Neural cell (in vitro differentiated cells): ENCODE results near the gene ECE1. TPM values are rescaled to one million over a fixed set of nuclear protein-coding genes. Genes with fewer than 3 reads are reported as not detected.

Experiments used
- H2AFZ ChIP-seq: fragments of 200-600, 300-800 bp; sonication (generic), shearing (Covaris generic); 2 replicates; pipeline ENCODE4 v1.6.0; 2014; ENCODE audit warnings: low read depth, mild to moderate bottlenecking, antibody characterized with exemption, low read length, moderate library complexity
- H3F3A ChIP-seq: fragments of 200-600 bp; shearing (Covaris generic); 2 replicates; pipeline ENCODE4 v1.6.1; 2016; ENCODE audit warnings: mild to moderate bottlenecking, moderate library complexity, mixed read lengths, antibody characterized with exemption, low read length; ENCODE audit not compliant: insufficient read depth, poor library complexity, severe bottlenecking
- H3K27ac ChIP-seq: fragments of 200-600, 300-800 bp; sonication (generic), shearing (Covaris generic); 2 replicates; pipeline ENCODE4 v1.5.1; 2014; ENCODE audit warnings: mild to moderate bottlenecking, low read length, moderate library complexity
- H3K27me3 ChIP-seq: fragments of 300-800, 200-600 bp; sonication (generic), shearing (Covaris generic); 2 replicates; pipeline ENCODE4 v1.6.0; 2014; ENCODE audit warnings: mild to moderate bottlenecking, low read depth, low read length, moderate library complexity; ENCODE audit not compliant: insufficient read depth
- H3K36me3 ChIP-seq: fragments of 300-800, 200-600 bp; sonication (generic), shearing (Covaris generic); 2 replicates; pipeline ENCODE4 v1.5.1; 2014; ENCODE audit warnings: mild to moderate bottlenecking, antibody characterized with exemption, low read length, moderate library complexity; ENCODE audit not compliant: insufficient read depth
- H3K4me2 ChIP-seq: fragments of 300-800, 200-600 bp; sonication (generic), shearing (Covaris generic); 2 replicates; pipeline ENCODE4 v1.6.0; 2014; ENCODE audit warnings: mild to moderate bottlenecking, low read length
- H3K4me3 ChIP-seq: fragments of 300-800, 200-600 bp; sonication (generic), shearing (Covaris generic); 2 replicates; pipeline ENCODE4 v1.5.1; 2014; ENCODE audit warnings: mild to moderate bottlenecking, low read length, moderate library complexity
- H3K79me2 ChIP-seq: fragments of 200-600 bp; shearing (Covaris generic); replicated peaks from 2 replicates; pipeline ENCODE4 v1.6.0; 2014; ENCODE audit warnings: mild to moderate bottlenecking, low read length, moderate library complexity; ENCODE audit not compliant: insufficient read depth
- H3K9ac ChIP-seq: fragments of 300-800, 200-600 bp; sonication (generic), shearing (Covaris generic); 2 replicates; pipeline ENCODE4 v1.6.1; 2016; ENCODE audit warnings: mild to moderate bottlenecking, low read length, mixed read lengths
- H3K9me2 ChIP-seq: fragments of 200-600 bp; shearing (Covaris generic); 2 replicates; pipeline ENCODE4 v1.6.1; 2016; ENCODE audit warnings: mild to moderate bottlenecking, low read length, mixed read lengths; ENCODE audit not compliant: insufficient read depth
- H3K9me3 ChIP-seq: fragments of 200-600, 300-800 bp; sonication (generic), shearing (Covaris generic); 2 replicates; pipeline ENCODE4 v1.6.1; 2016; ENCODE audit warnings: mild to moderate bottlenecking, mixed run types, low read length, moderate library complexity, mixed read lengths
- H4K20me1 ChIP-seq: fragments of 200-600 bp; shearing (Covaris generic); 2 replicates; pipeline ENCODE4 v1.6.1; 2016; ENCODE audit warnings: mild to moderate bottlenecking, mixed run types; ENCODE audit not compliant: insufficient read depth
- EP300 ChIP-seq: fragments of 450-650 bp; conservative IDR thresholded peaks from 2 replicates; pipeline ENCODE4 v1.6.1; 2014; ENCODE audit warnings: antibody characterized with exemption, mild to moderate bottlenecking, moderate library complexity; ENCODE audit not compliant: poor library complexity, severe bottlenecking
- EZH2 ChIP-seq: fragments of 200-600, 300-800 bp; shearing (Covaris generic), sonication (generic); IDR thresholded peaks from 2 replicates; pipeline ENCODE4 v1.6.1; 2014; ENCODE audit warnings: antibody characterized with exemption, low read length, borderline replicate concordance, mild to moderate bottlenecking; ENCODE audit not compliant: insufficient read depth, poor library complexity, severe bottlenecking
- MXI1 ChIP-seq: fragments of 450-650 bp; conservative IDR thresholded peaks from 2 replicates; pipeline ENCODE4 v1.6.1; 2014; ENCODE audit warnings: antibody characterized with exemption, mild to moderate bottlenecking; ENCODE audit not compliant: poor library complexity, severe bottlenecking
- POLR2AphosphoS5 ChIP-seq: IDR thresholded peaks from 2 replicates; pipeline ENCODE4 v1.6.1; 2012
- RAD21 ChIP-seq: fragments of 450-650 bp; conservative IDR thresholded peaks from 2 replicates; pipeline ENCODE4 v1.6.1; 2014; ENCODE audit warnings: antibody characterized with exemption, mild to moderate bottlenecking, moderate library complexity
- SMC3 ChIP-seq: fragments of 450-650 bp; conservative IDR thresholded peaks from 2 replicates; pipeline ENCODE4 v1.6.1; 2014; ENCODE audit warnings: antibody characterized with exemption, mild to moderate bottlenecking, moderate library complexity; ENCODE audit not compliant: poor library complexity
- TAF1 ChIP-seq: IDR thresholded peaks from 2 replicates; pipeline ENCODE4 v1.6.1; 2012; ENCODE audit warnings: low read depth
- polyA plus RNA-seq: library from polyadenylated mRNA; depleted of rRNA; stranded (reverse); fragments of >200 nt; gene quantifications from 2 replicates; pipeline ENCODE4 v1.2.3, GENCODE V29; 2014
- TF ChIP-seq, protein P1 (sequence below): fragments of 450-650 bp; IDR thresholded peaks from 2 replicates; pipeline ENCODE4 v1.5.1; 2014; ENCODE audit warnings: antibody characterized with exemption, mild to moderate bottlenecking, moderate library complexity; ENCODE audit not compliant: poor library complexity, severe bottlenecking
- TF ChIP-seq, protein P2 (sequence below): IDR thresholded peaks from 2 replicates; pipeline ENCODE4 v1.6.1; 2012; ENCODE audit warnings: borderline replicate concordance

Gene ECE1
- polyA plus RNA-seq, 1 donor from 2014 or later = 7.8 TPM

DNA sequence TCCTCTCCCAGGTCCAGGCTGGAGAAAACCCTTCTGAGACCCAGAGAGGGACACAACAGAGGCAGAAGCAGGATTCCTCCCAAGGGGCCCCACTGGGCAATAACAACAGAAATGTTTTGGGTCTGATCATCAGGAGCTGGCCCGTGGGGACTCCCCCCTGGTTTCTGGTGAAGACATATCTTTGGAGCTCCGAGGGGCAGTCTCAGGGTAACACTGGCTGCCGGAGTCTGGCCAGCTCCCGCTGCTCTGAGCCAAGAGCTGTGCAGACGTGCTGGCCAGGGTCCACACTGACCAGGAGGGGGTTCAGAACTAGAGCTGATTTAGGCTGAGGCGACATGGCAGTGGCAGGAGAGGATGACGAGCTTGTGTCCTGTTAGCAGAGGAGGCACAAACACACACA is 13.1 kb downstream of the ECE1 start:
- no peaks in the 10 kb centered on the region for H4K20me1 ChIP-seq
- H3K27ac ChIP-seq = no peak overlapping the region
- no peaks in the 10 kb centered on the region for H3K79me2 ChIP-seq
- no peak overlapping the region for H3K9ac ChIP-seq
- no peak overlapping the region for H3K4me2 ChIP-seq
- no peaks in the 10 kb centered on the region for H3K9me2 ChIP-seq
- TF ChIP-seq MXI1 (no peak), POLR2AphosphoS5 (no peak), TAF1 (no peak), SMC3 (no peak), RAD21 (no peak)
- TF ChIP-seq, protein P1, sequence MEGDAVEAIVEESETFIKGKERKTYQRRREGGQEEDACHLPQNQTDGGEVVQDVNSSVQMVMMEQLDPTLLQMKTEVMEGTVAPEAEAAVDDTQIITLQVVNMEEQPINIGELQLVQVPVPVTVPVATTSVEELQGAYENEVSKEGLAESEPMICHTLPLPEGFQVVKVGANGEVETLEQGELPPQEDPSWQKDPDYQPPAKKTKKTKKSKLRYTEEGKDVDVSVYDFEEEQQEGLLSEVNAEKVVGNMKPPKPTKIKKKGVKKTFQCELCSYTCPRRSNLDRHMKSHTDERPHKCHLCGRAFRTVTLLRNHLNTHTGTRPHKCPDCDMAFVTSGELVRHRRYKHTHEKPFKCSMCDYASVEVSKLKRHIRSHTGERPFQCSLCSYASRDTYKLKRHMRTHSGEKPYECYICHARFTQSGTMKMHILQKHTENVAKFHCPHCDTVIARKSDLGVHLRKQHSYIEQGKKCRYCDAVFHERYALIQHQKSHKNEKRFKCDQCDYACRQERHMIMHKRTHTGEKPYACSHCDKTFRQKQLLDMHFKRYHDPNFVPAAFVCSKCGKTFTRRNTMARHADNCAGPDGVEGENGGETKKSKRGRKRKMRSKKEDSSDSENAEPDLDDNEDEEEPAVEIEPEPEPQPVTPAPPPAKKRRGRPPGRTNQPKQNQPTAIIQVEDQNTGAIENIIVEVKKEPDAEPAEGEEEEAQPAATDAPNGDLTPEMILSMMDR = no peak
- TF ChIP-seq, protein P2, sequence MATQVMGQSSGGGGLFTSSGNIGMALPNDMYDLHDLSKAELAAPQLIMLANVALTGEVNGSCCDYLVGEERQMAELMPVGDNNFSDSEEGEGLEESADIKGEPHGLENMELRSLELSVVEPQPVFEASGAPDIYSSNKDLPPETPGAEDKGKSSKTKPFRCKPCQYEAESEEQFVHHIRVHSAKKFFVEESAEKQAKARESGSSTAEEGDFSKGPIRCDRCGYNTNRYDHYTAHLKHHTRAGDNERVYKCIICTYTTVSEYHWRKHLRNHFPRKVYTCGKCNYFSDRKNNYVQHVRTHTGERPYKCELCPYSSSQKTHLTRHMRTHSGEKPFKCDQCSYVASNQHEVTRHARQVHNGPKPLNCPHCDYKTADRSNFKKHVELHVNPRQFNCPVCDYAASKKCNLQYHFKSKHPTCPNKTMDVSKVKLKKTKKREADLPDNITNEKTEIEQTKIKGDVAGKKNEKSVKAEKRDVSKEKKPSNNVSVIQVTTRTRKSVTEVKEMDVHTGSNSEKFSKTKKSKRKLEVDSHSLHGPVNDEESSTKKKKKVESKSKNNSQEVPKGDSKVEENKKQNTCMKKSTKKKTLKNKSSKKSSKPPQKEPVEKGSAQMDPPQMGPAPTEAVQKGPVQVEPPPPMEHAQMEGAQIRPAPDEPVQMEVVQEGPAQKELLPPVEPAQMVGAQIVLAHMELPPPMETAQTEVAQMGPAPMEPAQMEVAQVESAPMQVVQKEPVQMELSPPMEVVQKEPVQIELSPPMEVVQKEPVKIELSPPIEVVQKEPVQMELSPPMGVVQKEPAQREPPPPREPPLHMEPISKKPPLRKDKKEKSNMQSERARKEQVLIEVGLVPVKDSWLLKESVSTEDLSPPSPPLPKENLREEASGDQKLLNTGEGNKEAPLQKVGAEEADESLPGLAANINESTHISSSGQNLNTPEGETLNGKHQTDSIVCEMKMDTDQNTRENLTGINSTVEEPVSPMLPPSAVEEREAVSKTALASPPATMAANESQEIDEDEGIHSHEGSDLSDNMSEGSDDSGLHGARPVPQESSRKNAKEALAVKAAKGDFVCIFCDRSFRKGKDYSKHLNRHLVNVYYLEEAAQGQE = no peak
- no peaks in the 10 kb centered on the region for H3K27me3 ChIP-seq
- no peak overlapping the region for H3K4me3 ChIP-seq
- H3K36me3 ChIP-seq = no peaks in the 10 kb centered on the region
- H3K9me3 ChIP-seq = no peaks in the 10 kb centered on the region
- H2AFZ ChIP-seq = no peak overlapping the region
- H3F3A ChIP-seq = no peaks in the 10 kb centered on the region

DNA sequence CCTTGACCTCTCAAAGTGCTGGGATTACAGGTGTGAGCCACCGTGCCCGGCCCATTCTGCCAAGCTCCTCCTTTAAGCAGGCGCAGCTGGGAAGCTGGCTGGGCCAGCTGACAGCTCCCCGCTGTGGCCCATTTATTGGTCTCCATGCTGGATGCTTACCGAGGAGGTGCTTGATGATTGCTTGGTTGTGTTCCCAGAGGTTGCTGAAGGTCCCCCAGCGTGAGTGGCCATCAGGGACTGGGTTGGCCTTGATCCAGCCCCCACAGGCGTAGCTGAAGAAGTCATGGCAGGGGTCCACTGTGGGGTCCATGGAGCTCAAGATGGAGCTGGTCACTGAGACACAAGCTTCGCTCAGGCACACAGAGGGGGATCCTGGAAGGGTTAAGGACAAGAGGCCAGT is 17.7 kb downstream of the ECE1 start:
- Histone ChIP-seq H3K79me2 (no peaks in the 10 kb centered on the region), H3F3A (no peaks in the 10 kb centered on the region), H3K4me2 (no peak overlapping the region), H3K27ac (no peak overlapping the region), H3K9me2 (no peaks in the 10 kb centered on the region), H3K27me3 (no peaks in the 10 kb centered on the region), H4K20me1 (no peaks in the 10 kb centered on the region), H3K9me3 (no peaks in the 10 kb centered on the region), H2AFZ (no peak overlapping the region), H3K9ac (no peak overlapping the region), H3K36me3 (no peaks in the 10 kb centered on the region), H3K4me3 (no peak overlapping the region)
- TF ChIP-seq RAD21 (no peak), TAF1 (no peak), EP300 (no peak), MXI1 (no peak), EZH2 (no peak), SMC3 (no peak), POLR2AphosphoS5 (no peak)
- TF ChIP-seq, protein P1 = no peak
- TF ChIP-seq, protein P2 = no peak
